Heart right ventricle (tissue), 16 donors: ENCODE measurements around the gene KRT77. TPM values are rescaled to one million over a fixed set of nuclear protein-coding genes. Genes with fewer than 3 reads are reported as not detected.

Source experiments
- ATAC-seq, 8 donors: fragments of 200-7000 bp; cut with Tn5 transposase; one replicate each; pipeline ENCODE4 v1.9.1; 2020; ENCODE audit warnings: mild to moderate bottlenecking in 8 of 8, moderate library complexity in 8 of 8, moderate number of reproducible peaks in 1 of 8
- DNase-seq, 2 donors: peaks; one replicate each; pipeline ENCODE4 v3.0.0-alpha.2; 2020
- H3K27ac ChIP-seq, 10 donors: fragments of 200-600 bp; sonication (generic) in 2 of 10; one replicate each; pipeline versions ENCODE4 v1.5.0 to v1.8.0; 2020 to 2022; ENCODE audit warnings: mild to moderate bottlenecking in 3 of 10
- H3K27me3 ChIP-seq, 7 donors: fragments of 200-600 bp; one replicate each; pipeline ENCODE4 v1.8.0; 2021 to 2022; ENCODE audit warnings: mild to moderate bottlenecking in 2 of 7
- H3K36me3 ChIP-seq, 9 donors: fragments of 200-600 bp; sonication (generic) in 1 of 9; one replicate each; pipeline versions ENCODE4 v1.5.0 to v1.8.0; 2020 to 2022; ENCODE audit warnings: mild to moderate bottlenecking in 2 of 9
- H3K4me1 ChIP-seq, 9 donors: fragments of 200-600 bp; sonication (generic) in 1 of 9; one replicate each; pipeline versions ENCODE4 v1.5.0 to v1.8.0; 2020 to 2022; ENCODE audit warnings: mild to moderate bottlenecking in 4 of 9
- H3K4me3 ChIP-seq, 10 donors: fragments of 200-600 bp; sonication (generic) in 2 of 10; one replicate each; pipeline versions ENCODE4 v1.5.0 to v1.8.0; 2020 to 2022; ENCODE audit warnings: mild to moderate bottlenecking in 7 of 10, moderate library complexity in 2 of 10
- H3K9me3 ChIP-seq, 11 donors: fragments of 200-600 bp in 10 of 11; sonication (generic) in 2 of 11; one replicate each; pipeline versions ENCODE4 v1.5.0 to v1.8.0; 2013 to 2022; ENCODE audit warnings: mild to moderate bottlenecking in 2 of 11, control low read depth in 1 of 11, moderate library complexity in 1 of 11
- CTCF ChIP-seq, 9 donors: fragments of 200-600 bp; sonication (generic) in 2 of 9; IDR thresholded peaks; one replicate each; pipeline versions ENCODE4 v1.5.0 to v1.8.0; 2021 to 2022; ENCODE audit warnings: antibody characterized with exemption in 9 of 9, mild to moderate bottlenecking in 5 of 9, moderate library complexity in 1 of 9
- WGBS, 2 donors: extraction: QIAGEN DNeasy Blood & Tissue Kit; methylation state at CpG; one replicate each; pipeline ENCODE4 v1.1.7; 2013; ENCODE audit warnings: inconsistent platforms in 1 of 2; 5-methylcytosine and 5-hydroxymethylcytosine counted together
- intact Hi-C, 10 donors: fragments of 100-400 bp; cut with DNase I; formaldehyde crosslinking; loops; one replicate each; pipeline versions ENCODE4 v1.11.1 to v1.14.2; 2022
- polyA plus RNA-seq, 2 donors: library from polyadenylated mRNA; stranded (reverse); fragments of 200-250 nt; gene quantifications; one replicate each; pipeline ENCODE4 v1.2.3, GENCODE V29; 2013
- total RNA-seq, 10 donors: library from RNA; stranded (reverse); fragmentation: NEBNext Ultra II Directional in 3 of 10; extraction: Animal tissue kit (Norgen Biotek cat#: 25700) in 3 of 10; gene quantifications; one replicate each; pipeline versions ENCODE4 v1.2.1 to v1.2.4, GENCODE V29; 2021 to 2023
- donor health status: Arrhythmogenic right ventricular cardiomyopathy.
- donor health status: ischemic (EF 13 %, LVEDD 7.1; RV severe dilation, severe dysfunction).
- donor health status: healthy with polysubstance abuse.
- donor health status: DM: no; HTN: yes; CAD: no.
- donor health status: DM: no; HTN: no; CAD: no.
- donor health status: ischemic (EF 25% LVEDD 6.9; RV normal size, moderate dysfunction).
- donor health status: ischemic (EF 25% LVEDD 5.7; RV mildly dilated, moderate dysfunction).
- donor health status: healthy.
- donor health status: DM: yes; HTN: yes; CAD: no.
- donor health status: Ischemic cardiomyopathy.
- donor health status: ischemic (EF 35%, LVEDD 5.7; RV mildly dilated, moderate dysfunction).
- donor health status: nonischemic (EF 11% LVEDD 7.7; RV severe dilation, severe dysfunction).
- donor health status: DM: yes; HTN: yes; CAD: no.
- donor health status: PGD.
- donor health status: ischemic (EF 29% LVEDD 5.4; RV normal size, mild dysfunction).
- donor health status: nonischemic (EF 23%, LVEDD 6.1; RV moderate dilation, normal function).

Gene KRT77
- total and polyA plus RNA-seq, 12 donors, result 0.08 TPM; not detected in 11

GRCh38 chr12:52729147-52729546 is 25.8 kb upstream of the KRT77 start:
- intact Hi-C loops, result no loop called here
- 80 to 83% methylated on average over 10 of the region's 10 CpGs for WGBS, 2 donors
- Histone ChIP-seq H3K9me3 (no peaks in the 10 kb centered on the region), H3K27me3 (peaks cover 0 to 36% (median 7%) of the 10 kb centered on the region in 7 donors), H3K4me1 (no peaks in the 10 kb centered on the region), H3K27ac (no peak overlapping the region), H3K4me3 (no peak overlapping the region), H3K36me3 (no peaks in the 10 kb centered on the region)
- TF ChIP-seq CTCF (IDR thresholded peaks at IDR 0.05), result no peak
- no peak for DNase-seq
- no peak for ATAC-seq

GRCh38 chr12:52728374-52728773 is 25.1 kb upstream of the KRT77 start:
- 84 to 88% methylated on average over 2 of the region's 2 CpGs for WGBS, 2 donors
- no peak for ATAC-seq

GRCh38 chr12:52727037-52727436 is 23.7 kb upstream of the KRT77 start:
- Histone ChIP-seq H3K27me3 (peaks cover 0 to 31% (median 6%) of the 10 kb centered on the region in 7 donors), H3K4me3 (no peak overlapping the region), H3K36me3 (no peaks in the 10 kb centered on the region), H3K27ac (no peak overlapping the region), H3K4me1 (no peaks in the 10 kb centered on the region), H3K9me3 (no peaks in the 10 kb centered on the region)
- TF ChIP-seq CTCF (IDR thresholded peaks at IDR 0.05), result no peak
- no peak for ATAC-seq
- 84 to 85% methylated on average over 4 of the region's 4 CpGs for WGBS, 2 donors
- intact Hi-C loops, result no loop called here
- no peak for DNase-seq

More at GRCh38 chr12:52728374-52728773, 25.1 kb upstream of the KRT77 start:
- Histone ChIP-seq H3K36me3 (no peaks in the 10 kb centered on the region), H3K27ac (no peak overlapping the region), H3K4me3 (no peak overlapping the region), H3K27me3 (peaks cover 0 to 31% (median 6%) of the 10 kb centered on the region in 7 donors), H3K4me1 (no peaks in the 10 kb centered on the region), H3K9me3 (no peaks in the 10 kb centered on the region)
- TF ChIP-seq CTCF (IDR thresholded peaks at IDR 0.05), result no peak
- no peak for DNase-seq
- intact Hi-C loops, result no loop called here

- no peak for DNase-seq
- Histone ChIP-seq H3K27ac (no peak overlapping the region), H3K27me3 (peaks cover 0 to 31% (median 6%) of the 10 kb centered on the region in 7 donors), H3K4me3 (no peak overlapping the region), H3K36me3 (no peaks in the 10 kb centered on the region), H3K4me1 (no peaks in the 10 kb centered on the region), H3K9me3 (no peaks in the 10 kb centered on the region)
- WGBS, 2 donors, result 54 to 60% methylated on average over 2 of the region's 2 CpGs
- TF ChIP-seq CTCF (IDR thresholded peaks at IDR 0.05), result no peak
- intact Hi-C loops, result no loop called here
- ATAC-seq, result no peak
Observed at GRCh38 chr12:52726451-52726850, 23.1 kb upstream of the KRT77 start.
